ENCODE measurements around the gene CFAP61.

DNA sequence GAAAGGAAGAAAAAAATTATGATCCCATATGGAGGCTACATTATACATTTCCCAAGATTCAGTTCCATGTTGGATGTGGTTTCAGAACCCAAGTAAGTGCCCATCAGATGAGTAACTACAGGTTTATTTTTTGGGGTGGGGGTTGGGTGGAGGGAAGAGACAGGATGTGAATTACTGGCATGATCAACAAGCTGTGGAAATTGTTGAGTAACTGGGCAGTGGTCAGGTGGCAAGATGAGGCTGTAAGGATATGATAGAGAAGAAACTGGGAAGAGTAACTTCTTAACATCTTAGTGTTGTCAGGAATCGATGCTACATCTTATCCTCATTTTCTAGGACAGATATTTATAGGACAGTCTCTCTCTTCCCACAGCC is 153.5 kb downstream of the CFAP61 start:
- TF ChIP-seq, protein P1, sequence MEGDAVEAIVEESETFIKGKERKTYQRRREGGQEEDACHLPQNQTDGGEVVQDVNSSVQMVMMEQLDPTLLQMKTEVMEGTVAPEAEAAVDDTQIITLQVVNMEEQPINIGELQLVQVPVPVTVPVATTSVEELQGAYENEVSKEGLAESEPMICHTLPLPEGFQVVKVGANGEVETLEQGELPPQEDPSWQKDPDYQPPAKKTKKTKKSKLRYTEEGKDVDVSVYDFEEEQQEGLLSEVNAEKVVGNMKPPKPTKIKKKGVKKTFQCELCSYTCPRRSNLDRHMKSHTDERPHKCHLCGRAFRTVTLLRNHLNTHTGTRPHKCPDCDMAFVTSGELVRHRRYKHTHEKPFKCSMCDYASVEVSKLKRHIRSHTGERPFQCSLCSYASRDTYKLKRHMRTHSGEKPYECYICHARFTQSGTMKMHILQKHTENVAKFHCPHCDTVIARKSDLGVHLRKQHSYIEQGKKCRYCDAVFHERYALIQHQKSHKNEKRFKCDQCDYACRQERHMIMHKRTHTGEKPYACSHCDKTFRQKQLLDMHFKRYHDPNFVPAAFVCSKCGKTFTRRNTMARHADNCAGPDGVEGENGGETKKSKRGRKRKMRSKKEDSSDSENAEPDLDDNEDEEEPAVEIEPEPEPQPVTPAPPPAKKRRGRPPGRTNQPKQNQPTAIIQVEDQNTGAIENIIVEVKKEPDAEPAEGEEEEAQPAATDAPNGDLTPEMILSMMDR (IDR thresholded peaks at IDR 0.05) = no peak
- TF ChIP-seq POLR2A (IDR thresholded peaks at IDR 0.05) = no peak
